ENCODE results near the gene GLI3.
A peak's percentile ranks its signal among the peaks of the same experiment; 100 is the strongest.

Gene GLI3

DNA sequence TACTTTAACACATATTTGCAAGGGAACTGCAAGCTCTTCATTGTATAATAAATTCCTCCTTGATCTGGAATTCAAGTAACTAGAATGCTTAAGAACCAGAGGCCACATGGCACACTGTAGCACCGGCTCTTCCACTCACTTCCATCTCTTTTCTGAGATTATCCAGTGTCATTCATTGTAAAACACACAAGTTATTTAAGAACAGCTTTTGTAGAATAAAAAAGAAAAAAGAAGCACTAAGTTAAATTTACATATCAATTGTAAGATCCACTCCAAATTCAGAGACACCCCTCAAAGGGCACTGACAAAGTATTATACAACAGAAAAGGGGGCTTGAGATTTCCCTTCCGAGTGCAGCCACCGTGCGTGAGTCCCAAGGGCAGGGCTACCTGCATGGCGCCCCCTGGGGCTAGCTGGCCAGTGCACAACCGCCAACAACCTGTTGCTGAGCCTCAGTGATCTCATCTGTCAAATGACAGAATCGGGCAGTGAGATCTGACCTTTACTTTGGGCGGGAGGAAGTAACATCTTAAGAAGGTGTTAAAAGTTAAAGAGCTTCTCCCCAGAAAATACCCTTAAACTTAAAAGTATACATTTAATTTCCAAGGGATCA is 12.5 kb downstream of the GLI3 start:
- TF ChIP-seq, protein P1, sequence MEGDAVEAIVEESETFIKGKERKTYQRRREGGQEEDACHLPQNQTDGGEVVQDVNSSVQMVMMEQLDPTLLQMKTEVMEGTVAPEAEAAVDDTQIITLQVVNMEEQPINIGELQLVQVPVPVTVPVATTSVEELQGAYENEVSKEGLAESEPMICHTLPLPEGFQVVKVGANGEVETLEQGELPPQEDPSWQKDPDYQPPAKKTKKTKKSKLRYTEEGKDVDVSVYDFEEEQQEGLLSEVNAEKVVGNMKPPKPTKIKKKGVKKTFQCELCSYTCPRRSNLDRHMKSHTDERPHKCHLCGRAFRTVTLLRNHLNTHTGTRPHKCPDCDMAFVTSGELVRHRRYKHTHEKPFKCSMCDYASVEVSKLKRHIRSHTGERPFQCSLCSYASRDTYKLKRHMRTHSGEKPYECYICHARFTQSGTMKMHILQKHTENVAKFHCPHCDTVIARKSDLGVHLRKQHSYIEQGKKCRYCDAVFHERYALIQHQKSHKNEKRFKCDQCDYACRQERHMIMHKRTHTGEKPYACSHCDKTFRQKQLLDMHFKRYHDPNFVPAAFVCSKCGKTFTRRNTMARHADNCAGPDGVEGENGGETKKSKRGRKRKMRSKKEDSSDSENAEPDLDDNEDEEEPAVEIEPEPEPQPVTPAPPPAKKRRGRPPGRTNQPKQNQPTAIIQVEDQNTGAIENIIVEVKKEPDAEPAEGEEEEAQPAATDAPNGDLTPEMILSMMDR (conservative IDR thresholded peaks at IDR 0.05; ENCODE audit: low read length), result no peak
- DNase-seq (ENCODE audit: low read depth), result no peak
- no peak overlapping the region for H3K4me3 ChIP-seq (ENCODE audit: low read length)

DNA sequence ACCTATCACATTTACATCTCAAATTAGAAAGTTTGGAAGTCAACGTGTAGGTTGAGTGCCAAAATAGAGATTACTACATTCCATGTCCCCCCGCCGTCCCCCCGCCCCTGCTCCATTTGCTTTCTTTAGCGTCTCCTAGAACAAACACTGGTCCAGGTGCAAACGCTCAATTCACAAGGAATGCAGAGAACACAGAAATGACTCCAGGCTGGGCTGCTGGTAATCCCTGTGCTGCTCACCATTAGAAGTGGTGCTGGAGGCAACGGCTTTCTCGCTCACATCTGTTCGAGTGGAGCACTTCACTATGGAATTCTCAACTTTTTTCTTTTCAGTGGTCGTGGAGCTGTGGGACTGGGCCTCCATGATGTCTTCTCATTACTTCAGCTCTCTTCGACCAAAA is 14.1 kb downstream of the GLI3 start:
- TF ChIP-seq, protein P1 (conservative IDR thresholded peaks at IDR 0.05; ENCODE audit: low read length), result no peak
- H3K4me3 ChIP-seq (ENCODE audit: low read length), result no peak overlapping the region
- no peak for DNase-seq (ENCODE audit: low read depth)

DNA sequence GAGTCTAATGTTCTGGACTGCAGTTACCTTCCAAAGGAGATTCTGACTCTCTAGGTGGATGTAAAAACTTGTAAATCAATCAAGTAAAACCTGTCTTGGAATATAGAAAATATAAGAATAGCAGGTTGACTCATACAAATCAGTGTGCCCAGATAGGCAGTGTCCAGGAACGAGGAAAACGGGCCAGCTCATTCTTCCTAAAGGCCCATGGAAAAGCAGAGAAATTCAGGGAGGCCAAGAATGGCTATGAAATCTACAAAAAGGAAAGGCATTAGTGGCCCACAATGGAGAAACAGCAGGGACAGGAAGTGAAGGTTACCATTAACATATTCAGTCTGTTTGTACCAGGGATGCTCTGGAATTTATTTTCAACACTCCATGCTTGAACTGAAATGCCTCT is 14.9 kb downstream of the GLI3 start:
- TF ChIP-seq, protein P1 (conservative IDR thresholded peaks at IDR 0.05; ENCODE audit: low read length), result no peak
- DNase-seq (ENCODE audit: low read depth), result no peak
- no peak overlapping the region for H3K4me3 ChIP-seq (ENCODE audit: low read length)

DNA sequence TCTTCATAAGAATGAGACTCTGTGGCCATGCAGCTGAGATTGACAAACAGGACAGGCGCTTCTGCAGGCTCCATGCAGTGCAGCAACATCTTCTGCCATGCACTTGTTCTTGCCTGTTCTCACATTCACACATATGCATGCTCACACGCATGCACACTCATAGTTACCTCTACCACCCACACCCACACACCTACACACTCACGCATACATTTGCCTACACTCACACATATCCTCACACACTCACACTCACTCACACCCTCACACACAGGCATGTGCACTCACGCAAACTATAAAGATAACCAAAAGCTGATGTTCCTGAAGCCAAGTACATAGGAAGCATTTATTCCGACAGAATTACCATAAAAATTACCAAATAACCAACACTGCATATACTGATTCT is 15.7 kb downstream of the GLI3 start:
- TF ChIP-seq, protein P1 (conservative IDR thresholded peaks at IDR 0.05; ENCODE audit: low read length), result no peak
- no peak overlapping the region for H3K4me3 ChIP-seq (ENCODE audit: low read length)
- DNase-seq (ENCODE audit: low read depth), result no peak

DNA sequence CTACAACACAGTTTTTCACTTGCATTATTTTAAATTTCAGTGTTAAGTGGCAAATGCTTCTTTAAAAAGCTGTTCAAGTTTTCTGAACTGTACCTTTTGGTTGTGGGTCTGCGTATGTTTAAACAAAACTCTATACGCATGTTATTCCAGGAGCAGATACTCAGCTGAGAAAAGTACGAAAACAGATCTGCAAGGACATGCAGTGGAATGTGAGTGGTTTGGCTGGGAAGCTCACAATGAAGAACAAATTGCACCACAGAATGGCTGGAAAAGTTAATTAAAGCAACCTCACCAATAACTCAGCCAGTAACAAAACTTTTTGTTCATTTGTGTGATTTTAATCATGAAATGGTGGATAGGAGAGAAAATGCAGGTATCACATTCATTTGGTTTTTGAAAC is 17.6 kb downstream of the GLI3 start:
- TF ChIP-seq, protein P1 (conservative IDR thresholded peaks at IDR 0.05; ENCODE audit: low read length), result no peak
- H3K4me3 ChIP-seq (ENCODE audit: low read length), result no peak overlapping the region
- peak; percentile 82 for DNase-seq (ENCODE audit: low read depth)

DNA sequence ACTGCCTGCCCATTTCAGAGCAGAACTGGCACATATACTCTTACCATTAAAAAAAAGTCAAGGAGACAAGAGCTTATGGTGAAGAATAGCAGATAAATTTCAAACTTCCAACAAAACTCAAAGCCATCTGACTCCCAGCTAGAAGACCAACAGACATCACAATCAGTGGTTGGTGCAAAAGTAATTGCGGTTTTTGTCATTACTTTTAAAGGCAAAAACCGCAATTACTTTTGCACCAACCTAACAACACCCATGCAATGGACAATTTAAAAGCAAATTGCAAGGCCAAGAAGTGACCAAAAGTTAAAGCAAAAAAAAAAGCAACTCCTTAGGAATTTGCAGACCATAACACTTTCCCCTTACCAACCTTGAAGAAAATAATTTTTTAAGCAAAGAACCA is 18.8 kb downstream of the GLI3 start:
- H3K4me3 ChIP-seq (ENCODE audit: low read length), result no peak overlapping the region
- DNase-seq (ENCODE audit: low read depth), result no peak
- TF ChIP-seq, protein P1 (conservative IDR thresholded peaks at IDR 0.05; ENCODE audit: low read length), result no peak

DNA sequence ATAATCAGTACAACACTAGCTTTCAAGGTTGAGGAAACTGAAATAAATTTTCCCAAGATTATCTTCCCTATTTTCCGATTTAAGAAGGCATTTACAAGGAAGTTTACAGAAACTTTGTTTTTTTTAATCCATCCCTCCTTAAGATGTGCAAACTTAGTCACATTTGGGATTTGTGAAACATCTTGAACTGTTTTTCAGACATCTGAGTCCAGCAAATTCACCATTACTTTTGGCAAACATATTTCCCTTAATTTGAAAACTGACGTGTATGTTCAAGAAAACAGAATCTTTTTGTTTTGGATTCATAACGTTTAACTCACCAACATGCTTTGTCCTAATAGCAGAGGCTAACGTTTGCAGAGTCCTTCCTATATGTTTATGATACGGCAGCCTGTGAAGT is 19.5 kb downstream of the GLI3 start:
- peak; percentile 78 for DNase-seq (ENCODE audit: low read depth)
- H3K4me3 ChIP-seq (ENCODE audit: low read length), result no peak overlapping the region
- TF ChIP-seq, protein P1 (conservative IDR thresholded peaks at IDR 0.05; ENCODE audit: low read length), result no peak
